Measurements from ENCODE around the gene CPT1A.
A peak's percentile ranks its signal among the peaks of the same experiment; 100 is the strongest.

The CPT1A gene

GRCh38 chr11:68783216-68783821 is 58.4 kb downstream of the CPT1A start:
- no peak for DNase-seq

- no peak for DNase-seq
These were observed 59.0 kb downstream of the CPT1A start for GRCh38 chr11:68782711-68783110.

- DNase-seq: no peak
These were observed 60.9 kb downstream of the CPT1A start for GRCh38 chr11:68780829-68781228.

GRCh38 chr11:68778205-68778604 is 63.5 kb downstream of the CPT1A start:
- no peak for DNase-seq

GRCh38 chr11:68776442-68777235 is 65.1 kb downstream of the CPT1A start:
- DNase-seq: no peak

- no peak for DNase-seq
These were observed 65.7 kb downstream of the CPT1A start for GRCh38 chr11:68775951-68776388.

- no peak for DNase-seq
These were observed 67.5 kb downstream of the CPT1A start for GRCh38 chr11:68774194-68774585.

GRCh38 chr11:68773521-68774193 is 68.1 kb downstream of the CPT1A start:
- DNase-seq: no peak

- DNase-seq: no peak
These were observed 68.8 kb downstream of the CPT1A start for GRCh38 chr11:68772936-68773335.

- no peak for DNase-seq
These were observed 70.9 kb downstream of the CPT1A start for GRCh38 chr11:68770781-68771180.

GRCh38 chr11:68767672-68768071 is 74.0 kb downstream of the CPT1A start:
- no peak for DNase-seq

GRCh38 chr11:68766786-68767185 is 74.9 kb downstream of the CPT1A start:
- no peak for DNase-seq

GRCh38 chr11:68764746-68765145 is 77.0 kb downstream of the CPT1A start:
- no peak for DNase-seq

- no peak for DNase-seq
These were observed 77.6 kb downstream of the CPT1A start for GRCh38 chr11:68763926-68764657.

- no peak for DNase-seq
These were observed 78.5 kb downstream of the CPT1A start for GRCh38 chr11:68763181-68763721.

GRCh38 chr11:68762481-68762880 is 79.2 kb downstream of the CPT1A start:
- DNase-seq: no peak

GRCh38 chr11:68761801-68762200 is 79.9 kb downstream of the CPT1A start:
- DNase-seq: no peak

GRCh38 chr11:68759991-68760390 is 81.7 kb downstream of the CPT1A start:
- no peak for DNase-seq

- no peak for DNase-seq
These were observed 84.0 kb downstream of the CPT1A start for GRCh38 chr11:68757711-68758110.

- DNase-seq: no peak
These were observed 85.4 kb downstream of the CPT1A start for GRCh38 chr11:68756171-68756766.

GRCh38 chr11:68753300-68753699 is 88.4 kb downstream of the CPT1A start:
- no peak for DNase-seq

- peak; percentile 86 for DNase-seq
These were observed 90.3 kb downstream of the CPT1A start, which contains the start of gene TESMIN for GRCh38 chr11:68751331-68751856. TESMIN (minus strand) TSS chr11:68751520; CDS start chr11:68750660, 860 bp downstream.
